H1 (cell line): ENCODE data around the gene NKPD1. TPM values are rescaled to one million over a fixed set of nuclear protein-coding genes. Genes with fewer than 3 reads are reported as not detected.

Experiments
- CTCF ChIA-PET: fragments of 300-600 bp; sonication (Branson Sonifier 250); formaldehyde crosslinking; loops from one replicate; lab custom pipeline; 2021; ENCODE audit not compliant: partially characterized antibody; lab: Charles Lee
- POLR2A ChIA-PET: fragments of 300-600 bp; sonication (Branson Sonifier 250); formaldehyde crosslinking; loops from one replicate; lab custom pipeline; 2021; ENCODE audit warnings: inconsistent platforms; ENCODE audit not compliant: partially characterized antibody; lab: Charles Lee
- DNase-seq, 2 experiments: peaks; one replicate each; pipeline versions ENCODE4 v3.0.0 to v3.0.0-alpha.2; 2010 to 2022; ENCODE audit warnings: low spot score in 2 of 2, low read depth in 1 of 2, mixed read lengths in 1 of 2
- FAIRE-seq: peaks from 2 replicates; lab custom pipeline; 2011; peaks lifted over from hg19 to GRCh38; lab: Jason Lieb, UNC
- H2AFZ ChIP-seq: 2 replicates; pipeline ENCODE4 v1.8.1; 2012; ENCODE audit warnings: low read length, inconsistent platforms
- H2AK5ac ChIP-seq: 2 replicates; pipeline ENCODE4 v1.6.1; 2013; ENCODE audit warnings: low read depth, low read length
- H2BK120ac ChIP-seq: replicated peaks from 2 replicates; pipeline ENCODE3; 2013; ENCODE audit warnings: low read depth, low read length, inconsistent platforms
- H2BK12ac ChIP-seq: 2 replicates; pipeline ENCODE4 v1.6.1; 2013; ENCODE audit warnings: low read depth, low read length
- H2BK15ac ChIP-seq: 2 replicates; pipeline ENCODE4 v1.6.1; 2013; ENCODE audit warnings: low read length
- H2BK20ac ChIP-seq: 2 replicates; pipeline ENCODE4 v1.6.1; 2013; ENCODE audit warnings: low read length
- H2BK5ac ChIP-seq: 2 replicates; pipeline ENCODE4 v1.6.1; 2013; ENCODE audit warnings: low read depth, low read length
- H3K14ac ChIP-seq: 2 replicates; pipeline ENCODE4 v1.6.1; 2013; ENCODE audit warnings: inconsistent platforms; ENCODE audit not compliant: insufficient read length
- H3K18ac ChIP-seq: 2 replicates; pipeline ENCODE4 v1.6.1; 2013; ENCODE audit warnings: low read length; ENCODE audit errors: extremely low read depth
- H3K23ac ChIP-seq: 2 replicates; pipeline ENCODE4 v1.6.1; 2013; ENCODE audit warnings: inconsistent platforms; ENCODE audit not compliant: insufficient read length
- H3K23me2 ChIP-seq: 2 replicates; pipeline ENCODE4 v1.6.1; 2013; ENCODE audit warnings: low read depth, low read length
- H3K27ac ChIP-seq: 2 replicates; pipeline ENCODE4 v1.6.1; 2011; ENCODE audit warnings: low read depth, low read length, inconsistent platforms
- H3K27me3 ChIP-seq, 4 experiments: replicated peaks in 1 of 4; 1 replicate in 1 of 4; 2 replicates in 3 of 4; pipeline versions ENCODE4 v1.6.1 to v1.8.1; 2011 to 2013; ENCODE audit warnings: low read length in 3 of 4, mild to moderate bottlenecking in 3 of 4, inconsistent platforms in 2 of 4, mixed read lengths in 2 of 4, moderate library complexity in 1 of 4; ENCODE audit not compliant: control insufficient read depth in 3 of 4, insufficient read depth in 3 of 4; ENCODE audit errors: extremely low read depth in 1 of 4
- H3K36me3 ChIP-seq, 4 experiments: 2 replicates each; pipeline versions ENCODE4 v1.6.1 to v1.8.1; 2011 to 2013; ENCODE audit warnings: mild to moderate bottlenecking in 4 of 4, low read length in 3 of 4, moderate library complexity in 2 of 4, control low read depth in 1 of 4, inconsistent platforms in 1 of 4; ENCODE audit not compliant: insufficient read depth in 4 of 4, control insufficient read depth in 2 of 4
- H3K4ac ChIP-seq: replicated peaks from 2 replicates; pipeline ENCODE3; 2013; ENCODE audit warnings: low read length, low read depth, mixed read lengths, inconsistent platforms; ENCODE audit not compliant: insufficient read length
- H3K4me1 ChIP-seq, 4 experiments: replicated peaks in 1 of 4; 1 replicate in 1 of 4; 2 replicates in 3 of 4; pipeline versions ENCODE4 v1.6.1 to v1.8.1; 2011 to 2013; ENCODE audit warnings: low read length in 3 of 4, inconsistent platforms in 2 of 4, mixed read lengths in 1 of 4; ENCODE audit not compliant: insufficient read depth in 4 of 4, control insufficient read depth in 3 of 4
- H3K4me2 ChIP-seq, 2 experiments: 2 replicates each; pipeline versions ENCODE4 v1.6.1 to v1.8.1; 2011 to 2013; ENCODE audit warnings: low read depth in 2 of 2, low read length in 2 of 2, control low read depth in 1 of 2, inconsistent platforms in 1 of 2, mild to moderate bottlenecking in 1 of 2; ENCODE audit not compliant: insufficient read depth in 1 of 2
- H3K4me3 ChIP-seq, 4 experiments: fragments of 200-600, 300-600 bp in 1 of 4; sonication (generic), shearing (Covaris generic), sonication (Bioruptor Twin) in 1 of 4; 2 replicates each; pipeline versions ENCODE4 v1.5.1 to v1.8.1; 2011 to 2016; ENCODE audit warnings: low read length in 4 of 4, low read depth in 3 of 4, control low read depth in 2 of 4, inconsistent platforms in 2 of 4, mild to moderate bottlenecking in 2 of 4, mixed read lengths in 1 of 4, moderate library complexity in 1 of 4; ENCODE audit not compliant: insufficient read depth in 2 of 4; ENCODE audit errors: extremely low read depth in 1 of 4
- H3K56ac ChIP-seq: replicated peaks from 2 replicates; pipeline ENCODE3; 2013; ENCODE audit warnings: low read depth, mild to moderate bottlenecking, mixed read lengths, low read length, inconsistent platforms; ENCODE audit not compliant: insufficient read length
- H3K79me1 ChIP-seq: 2 replicates; pipeline ENCODE4 v1.6.1; 2013; ENCODE audit warnings: low read depth, low read length, control low read depth
- H3K79me2 ChIP-seq, 2 experiments: 2 replicates each; pipeline versions ENCODE4 v1.6.1 to v1.8.1; 2012 to 2013; ENCODE audit warnings: low read length in 2 of 2, mild to moderate bottlenecking in 2 of 2, inconsistent platforms in 1 of 2; ENCODE audit not compliant: insufficient read depth in 2 of 2, control insufficient read depth in 1 of 2
- H3K9ac ChIP-seq, 4 experiments: replicated peaks in 1 of 4; 1 replicate in 1 of 4; 2 replicates in 3 of 4; pipeline versions ENCODE4 v1.6.1 to v1.8.1; 2011 to 2013; ENCODE audit warnings: low read depth in 3 of 4, low read length in 3 of 4, control low read depth in 2 of 4, mild to moderate bottlenecking in 2 of 4, moderate library complexity in 2 of 4, inconsistent platforms in 1 of 4; ENCODE audit errors: extremely low read depth in 1 of 4
- H3K9me3 ChIP-seq, 2 experiments: 2 replicates each; pipeline versions ENCODE4 v1.6.1 to v1.8.1; 2012 to 2013; ENCODE audit warnings: mild to moderate bottlenecking in 2 of 2, moderate library complexity in 2 of 2, control low read depth in 1 of 2, inconsistent platforms in 1 of 2, low read depth in 1 of 2, low read length in 1 of 2, mixed read lengths in 1 of 2; ENCODE audit not compliant: insufficient read depth in 2 of 2
- H4K20me1 ChIP-seq, 2 experiments: replicated peaks in 1 of 2; 2 replicates each; pipeline versions ENCODE3 to v1.8.1; 2011 to 2013; ENCODE audit warnings: inconsistent platforms in 2 of 2, low read length in 2 of 2, mild to moderate bottlenecking in 1 of 2; ENCODE audit not compliant: insufficient read depth in 2 of 2, control insufficient read depth in 1 of 2
- H4K5ac ChIP-seq: 2 replicates; pipeline ENCODE4 v1.6.1; 2013; ENCODE audit warnings: low read length, low read depth, mixed read lengths, inconsistent platforms; ENCODE audit not compliant: insufficient read length
- H4K8ac ChIP-seq: 2 replicates; pipeline ENCODE4 v1.8.0; 2013; ENCODE audit warnings: mild to moderate bottlenecking, moderate library complexity, low read length, inconsistent platforms; ENCODE audit not compliant: insufficient read depth; ENCODE audit errors: extremely low read depth
- H4K91ac ChIP-seq: replicated peaks from 2 replicates; pipeline ENCODE3; 2013; ENCODE audit warnings: low read length, mixed read lengths, inconsistent platforms; ENCODE audit not compliant: insufficient read length
- CBX8 ChIP-seq: fragments of 300-800, 300-1000 bp; sonication (generic); IDR thresholded peaks from 2 replicates; pipeline ENCODE4 v1.7.1; 2016; ENCODE audit warnings: low read depth, low read length, borderline replicate concordance
- CHD2 ChIP-seq: IDR thresholded peaks from 2 replicates; pipeline ENCODE4 v1.6.1; 2012; ENCODE audit warnings: low read length, improper control_type of control experiment
- CTBP2 ChIP-seq: IDR thresholded peaks from 2 replicates; pipeline ENCODE4 v1.7.0; 2011; ENCODE audit warnings: borderline replicate concordance, mild to moderate bottlenecking, moderate library complexity, mixed read lengths, low read length; ENCODE audit not compliant: insufficient read depth, insufficient read length
- EGR1 ChIP-seq: IDR thresholded peaks from 2 replicates; pipeline ENCODE4 v1.6.1; 2011; ENCODE audit warnings: low read depth, low read length, borderline replicate concordance
- EP300 ChIP-seq, 2 experiments: IDR thresholded peaks; 1 replicate in 1 of 2; 2 replicates in 1 of 2; pipeline ENCODE4 v1.6.1; 2011 to 2012; ENCODE audit warnings: low read depth in 2 of 2, low read length in 2 of 2, mild to moderate bottlenecking in 2 of 2, borderline replicate concordance in 1 of 2, inconsistent platforms in 1 of 2, moderate library complexity in 1 of 2
- FOSL1 ChIP-seq: IDR thresholded peaks from 2 replicates; pipeline ENCODE4 v1.6.1; 2011; ENCODE audit warnings: mild to moderate bottlenecking, low read depth, low read length, moderate library complexity; ENCODE audit not compliant: insufficient read depth
- JUN ChIP-seq: IDR thresholded peaks from 2 replicates; pipeline ENCODE4 v1.6.1; 2011; ENCODE audit warnings: low read depth, mild to moderate bottlenecking, improper control_type of control experiment, low read length
- JUND ChIP-seq: IDR thresholded peaks from 2 replicates; pipeline ENCODE4 v1.6.1; 2011; ENCODE audit warnings: mild to moderate bottlenecking, improper control_type of control experiment, low read length
- KDM5A ChIP-seq: fragments of 200-600 bp; IDR thresholded peaks from 2 replicates; pipeline ENCODE4 v1.7.1; 2012; ENCODE audit warnings: mild to moderate bottlenecking, low read length, inconsistent platforms, mixed read lengths
- RAD21 ChIP-seq, 2 experiments: IDR thresholded peaks in 1 of 2; conservative IDR thresholded peaks in 1 of 2; 2 replicates each; pipeline ENCODE4 v1.6.1; 2011; ENCODE audit warnings: low read depth in 2 of 2, low read length in 2 of 2, improper control_type of control experiment in 1 of 2, inconsistent platforms in 1 of 2, mild to moderate bottlenecking in 1 of 2, moderate library complexity in 1 of 2
- RFX5 ChIP-seq: IDR thresholded peaks from 2 replicates; pipeline ENCODE4 v1.6.1; 2011; ENCODE audit warnings: low read depth, low read length, improper control_type of control experiment, borderline replicate concordance
- SIRT6 ChIP-seq: IDR thresholded peaks from one replicate; pipeline ENCODE4 v1.7.1; 2012; ENCODE audit warnings: low read length, inconsistent platforms
- SUZ12 ChIP-seq: fragments of 200-600 bp; sonication (generic); IDR thresholded peaks from 2 replicates; pipeline ENCODE4 v1.6.1; 2012; ENCODE audit warnings: mild to moderate bottlenecking, inconsistent platforms, low read length, moderate library complexity, mixed read lengths
- ZNF274 ChIP-seq: IDR thresholded peaks from 2 replicates; pipeline ENCODE4 v1.7.0; 2012; ENCODE audit warnings: low read length, borderline replicate concordance; ENCODE audit errors: extremely low read depth
- WGBS, 2 experiments: shearing (Covaris generic) in 1 of 2; methylation state at CpG; one replicate each; pipeline versions ENCODE4 v1.1.6 to v1.1.7; 2013 to 2015; ENCODE audit warnings: low lambda C conversion rate in 2 of 2, mixed read lengths in 2 of 2, inconsistent platforms in 1 of 2, low coverage in 1 of 2, missing lambda C conversion rate in 1 of 2; ENCODE audit not compliant: insufficient replicate concordance in 2 of 2, insufficient coverage in 1 of 2, insufficient read length in 1 of 2; ENCODE audit errors: extremely low coverage in 1 of 2, missing lambda C conversion rate in 1 of 2; 5-methylcytosine and 5-hydroxymethylcytosine counted together
- polyA plus RNA-seq, 7 experiments: library from polyadenylated mRNA; depleted of rRNA in 3 of 7; stranded (reverse) in 5 of 7; unstranded in 2 of 7; fragments of >200 nt in 5 of 7; fragments of 200-250 nt in 2 of 7; gene quantifications; 1 replicate in 5 of 7; 2 replicates in 1 of 7; 4 replicates in 1 of 7; pipeline versions ENCODE4 v1.2.1 to v1.2.3, GENCODE V29; 2011 to 2013; ENCODE audit warnings: missing spikeins in 2 of 7, mixed read lengths in 2 of 7
- total RNA-seq: library from RNA; stranded (reverse); fragmentation: NEBNext Ultra II Directional; extraction: Animal tissue kit (Norgen Biotek cat#: 25700); gene quantifications from 2 replicates; pipeline ENCODE4 v1.2.1, GENCODE V29; 2021

NKPD1 gene
- total and polyA plus RNA-seq, 2 of the 8 experiments (the other 6 are each of a cell fraction or from before 2014, with no cell fraction given) = 0.30 to 0.39 TPM

DNA sequence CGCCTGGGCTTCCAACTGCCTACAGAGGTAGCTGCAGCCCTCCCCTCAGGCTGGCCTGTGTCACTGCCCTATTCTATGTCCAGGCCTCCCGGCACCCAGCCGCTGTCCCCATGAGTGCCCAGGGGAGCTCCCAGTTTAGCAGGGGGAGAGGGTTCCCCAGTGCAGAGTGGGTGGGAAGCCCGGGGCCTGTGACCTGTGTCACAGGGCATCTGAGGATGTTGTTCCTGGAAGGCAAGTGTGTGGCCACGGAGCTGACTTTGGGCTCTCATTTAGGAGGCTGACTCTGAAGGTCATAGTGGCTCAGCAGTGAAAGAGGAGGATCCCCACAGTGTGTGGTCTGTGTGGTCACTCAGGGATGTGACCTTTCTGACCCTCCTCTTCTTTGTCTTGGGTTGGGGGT, 42.7 kb downstream of the NKPD1 start:
- 95% methylated on average over 5 of the region's 5 CpGs; no CpG with 5 or more reads in 1 of the 2 experiments for WGBS, 2 experiments
- H2AK5ac ChIP-seq = no peak overlapping the region
- H3K27me3 ChIP-seq = no peaks in the 10 kb centered on the region
- peaks cover 50 to 52% of the 10 kb centered on the region in 2 experiments for H4K20me1 ChIP-seq
- H3K4me1 ChIP-seq = peaks cover 0 to 21% (median 3%) of the 10 kb centered on the region in 4 experiments; a peak in 6 of 7 replicates
- H3K4ac ChIP-seq = no peak overlapping the region
- H3K23me2 ChIP-seq = no peaks in the 10 kb centered on the region
- no peak overlapping the region for H3K4me2 ChIP-seq
- H3K14ac ChIP-seq = no peak overlapping the region
- peak overlapping the region; percentile 38; the same call in 1 of the 2 replicates for H4K8ac ChIP-seq
- no peak for FAIRE-seq
- H3K79me1 ChIP-seq = peaks cover 55% of the 10 kb centered on the region
- H2BK20ac ChIP-seq = no peak overlapping the region
- no peak overlapping the region for H3K27ac ChIP-seq
- CTCF ChIA-PET = interaction anchor here (0.5 to 2.5 kb wide), 8 partner anchors 12 to 514 kb away, joined by 3 to 8 read pairs (median 3); no protein-coding TSS in a partner anchor
- H2BK120ac ChIP-seq = no peak overlapping the region
- H3K4me3 ChIP-seq = no peak overlapping the region
- no peak overlapping the region for H4K91ac ChIP-seq
- H3K36me3 ChIP-seq = no peaks in the 10 kb centered on the region
- no peak overlapping the region for H3K18ac ChIP-seq
- POLR2A ChIA-PET = interaction anchor here (0.5 to 1.9 kb wide), 9 partner anchors 18 to 651 kb away, joined by 3 to 6 read pairs (median 4); partner anchors contain the start of genes GEMIN7, PPP1R37 and SIX5
- no peak overlapping the region for H2AFZ ChIP-seq
- no peak for DNase-seq
- H2BK5ac ChIP-seq = peak overlapping the region; percentile 44; the same call in 1 of the 2 replicates
- H3K9me3 ChIP-seq = no peaks in the 10 kb centered on the region
- no peak overlapping the region for H3K56ac ChIP-seq
- no peak overlapping the region for H3K23ac ChIP-seq
- no peak overlapping the region for H3K9ac ChIP-seq
- no peak overlapping the region for H4K5ac ChIP-seq
- no peak overlapping the region for H2BK15ac ChIP-seq
- TF ChIP-seq EGR1 (no peak), JUN (no peak), ZNF274 (no peak), CTBP2 (no peak), SIRT6 (no peak), JUND (no peak), RAD21 (IDR thresholded peaks at IDR 0.05 in 1 of 2, conservative IDR thresholded peaks at IDR 0.05 in 1 of 2; ENCODE audit: low read depth in 2 of 2, low read length in 2 of 2) (no peak), EP300 (IDR thresholded peaks at IDR 0.05; ENCODE audit: borderline replicate concordance in 1 of 2, low read depth in 2 of 2, low read length in 2 of 2) (no peak), KDM5A (no peak), CHD2 (no peak), FOSL1 (no peak), CBX8 (no peak), SUZ12 (no peak), RFX5 (no peak)
- peaks cover 3 to 79% of the 10 kb centered on the region in 2 experiments for H3K79me2 ChIP-seq
- no peak overlapping the region for H2BK12ac ChIP-seq
